Esophagus muscularis mucosa (tissue), 4 donors: ENCODE results near the gene DAD1. TPM values are rescaled to one million over a fixed set of nuclear protein-coding genes. Genes with fewer than 3 reads are reported as not detected.
"Not testable (repeated sequence)": the region's sequence is repeated elsewhere in the genome, so short reads cannot be mapped to it uniquely, and the experiment has no call there.

Experiments
- DNase-seq: peaks from one replicate; pipeline ENCODE4 v3.0.0-alpha.2; 2017; ENCODE audit errors: extremely low spot score
- H3K27ac ChIP-seq, 4 donors: fragments of 200-600 bp; sonication (generic); replicated peaks in 1 of 4; 1 replicate in 3 of 4; 2 replicates in 1 of 4; pipeline ENCODE4 v1.5.1; 2016 to 2019; ENCODE audit warnings: mild to moderate bottlenecking in 1 of 4
- H3K27me3 ChIP-seq, 4 donors: fragments of 200-600 bp; sonication (generic); one replicate each; pipeline versions ENCODE4 v1.5.1 to v1.6.0; 2016 to 2019
- H3K36me3 ChIP-seq, 4 donors: fragments of 200-600 bp; sonication (generic); one replicate each; pipeline ENCODE4 v1.5.1; 2016 to 2019
- H3K4me1 ChIP-seq, 4 donors: fragments of 200-600 bp; sonication (generic); one replicate each; pipeline ENCODE4 v1.5.1; 2016 to 2019
- H3K4me3 ChIP-seq, 4 donors: fragments of 200-600 bp; sonication (generic); 1 replicate in 2 of 4; 2 replicates in 2 of 4; pipeline ENCODE4 v1.5.1; 2016 to 2019; ENCODE audit warnings: mild to moderate bottlenecking in 4 of 4, moderate library complexity in 1 of 4
- H3K9me3 ChIP-seq, 4 donors: fragments of 200-600 bp; sonication (generic); 1 replicate in 3 of 4; 2 replicates in 1 of 4; pipeline ENCODE4 v1.5.1; 2016 to 2019
- EP300 ChIP-seq: sonication (generic); formaldehyde crosslinking; IDR thresholded peaks from one replicate; pipeline ENCODE4 v1.6.1; 2017; ENCODE audit warnings: antibody characterized with exemption
- POLR2A ChIP-seq: fragments of 450-650 bp; IDR thresholded peaks from one replicate; pipeline ENCODE4 v1.6.1; 2017; ENCODE audit warnings: antibody characterized with exemption, moderate library complexity, mild to moderate bottlenecking, low read depth
- POLR2AphosphoS5 ChIP-seq, 2 donors: sonication (generic); formaldehyde crosslinking; IDR thresholded peaks; one replicate each; pipeline ENCODE4 v1.6.1; 2017; ENCODE audit warnings: antibody characterized with exemption in 2 of 2
- WGBS: methylation state at CpG from one replicate; pipeline ENCODE4 v1.1.5; 2018; 5-methylcytosine and 5-hydroxymethylcytosine counted together
- intact Hi-C: fragments of 100-400 bp; cut with DNase I; formaldehyde crosslinking; loops from one replicate; pipeline ENCODE4 v1.15.1; 2023
- total RNA-seq, 4 donors: library from RNA; depleted of rRNA; stranded (reverse); fragments of >200 nt; gene quantifications; one replicate each; pipeline versions ENCODE4 v1.1.0 to v1.2.1, GENCODE V29; 2016
- TF ChIP-seq, protein P1 (sequence below), 3 experiments: fragments of 200-600 bp in 2 of 3; fragments of 450-650 bp in 1 of 3; sonication (generic) in 2 of 3; IDR thresholded peaks; one replicate each; pipeline ENCODE4 v1.5.1; 2017 to 2019; ENCODE audit warnings: antibody characterized with exemption in 3 of 3, mild to moderate bottlenecking in 2 of 3, moderate library complexity in 1 of 3

Gene DAD1
- total RNA-seq, 4 donors from 2014 or later = 118 to 154 (median 131) TPM

DNA sequence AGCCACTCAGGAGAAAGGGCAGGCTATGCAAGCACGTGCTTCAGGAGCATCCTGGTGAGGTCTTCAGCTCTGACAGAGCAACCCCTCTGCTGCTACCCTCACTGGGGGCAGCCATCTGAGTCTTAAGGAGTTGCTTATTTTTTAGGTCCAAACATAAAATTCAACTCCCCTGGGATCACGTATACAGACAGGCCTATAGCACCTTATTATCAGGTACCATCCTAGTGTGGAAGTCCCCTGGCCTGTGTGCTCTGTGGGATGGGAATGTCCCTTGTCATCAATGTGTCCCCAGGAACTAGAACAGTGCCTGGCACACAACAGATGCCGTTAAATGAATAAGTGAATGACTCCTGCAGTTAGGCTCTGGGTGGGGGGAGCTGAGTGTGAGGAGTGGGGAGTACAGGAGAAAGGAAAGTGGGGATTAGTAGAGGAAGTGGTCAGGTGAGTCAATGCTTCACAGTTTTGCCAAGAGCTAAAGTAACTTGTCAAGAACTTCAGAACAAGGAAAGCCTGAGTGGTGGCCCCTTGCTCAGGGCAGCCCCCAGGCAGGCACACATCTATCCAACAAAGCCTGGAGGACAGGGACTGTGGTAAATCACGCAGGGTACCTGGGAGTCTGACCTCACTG is 33.5 kb downstream of the DAD1 start:
- H3K27ac ChIP-seq = no peak overlapping the region
- intact Hi-C loops = loop anchor here (5.0 to 10.0 kb wide), 4 partner anchors 97 to 299 kb away; no protein-coding TSS in a partner anchor
- no peaks in the 10 kb centered on the region for H3K9me3 ChIP-seq
- TF ChIP-seq POLR2AphosphoS5 (IDR thresholded peaks at IDR 0.05) (no peak), EP300 (no peak), POLR2A (no peak)
- TF ChIP-seq, protein P1, sequence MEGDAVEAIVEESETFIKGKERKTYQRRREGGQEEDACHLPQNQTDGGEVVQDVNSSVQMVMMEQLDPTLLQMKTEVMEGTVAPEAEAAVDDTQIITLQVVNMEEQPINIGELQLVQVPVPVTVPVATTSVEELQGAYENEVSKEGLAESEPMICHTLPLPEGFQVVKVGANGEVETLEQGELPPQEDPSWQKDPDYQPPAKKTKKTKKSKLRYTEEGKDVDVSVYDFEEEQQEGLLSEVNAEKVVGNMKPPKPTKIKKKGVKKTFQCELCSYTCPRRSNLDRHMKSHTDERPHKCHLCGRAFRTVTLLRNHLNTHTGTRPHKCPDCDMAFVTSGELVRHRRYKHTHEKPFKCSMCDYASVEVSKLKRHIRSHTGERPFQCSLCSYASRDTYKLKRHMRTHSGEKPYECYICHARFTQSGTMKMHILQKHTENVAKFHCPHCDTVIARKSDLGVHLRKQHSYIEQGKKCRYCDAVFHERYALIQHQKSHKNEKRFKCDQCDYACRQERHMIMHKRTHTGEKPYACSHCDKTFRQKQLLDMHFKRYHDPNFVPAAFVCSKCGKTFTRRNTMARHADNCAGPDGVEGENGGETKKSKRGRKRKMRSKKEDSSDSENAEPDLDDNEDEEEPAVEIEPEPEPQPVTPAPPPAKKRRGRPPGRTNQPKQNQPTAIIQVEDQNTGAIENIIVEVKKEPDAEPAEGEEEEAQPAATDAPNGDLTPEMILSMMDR (IDR thresholded peaks at IDR 0.05) = no peak
- DNase-seq = no peak
- peaks cover 30 to 40% (median 36%) of the 10 kb centered on the region in 4 donors for H3K4me1 ChIP-seq
- H3K36me3 ChIP-seq = no peaks in the 10 kb centered on the region
- H3K27me3 ChIP-seq = no peaks in the 10 kb centered on the region
- H3K4me3 ChIP-seq = no peak overlapping the region
- WGBS = 88% methylated on average over 4 of the region's 4 CpGs

DNA sequence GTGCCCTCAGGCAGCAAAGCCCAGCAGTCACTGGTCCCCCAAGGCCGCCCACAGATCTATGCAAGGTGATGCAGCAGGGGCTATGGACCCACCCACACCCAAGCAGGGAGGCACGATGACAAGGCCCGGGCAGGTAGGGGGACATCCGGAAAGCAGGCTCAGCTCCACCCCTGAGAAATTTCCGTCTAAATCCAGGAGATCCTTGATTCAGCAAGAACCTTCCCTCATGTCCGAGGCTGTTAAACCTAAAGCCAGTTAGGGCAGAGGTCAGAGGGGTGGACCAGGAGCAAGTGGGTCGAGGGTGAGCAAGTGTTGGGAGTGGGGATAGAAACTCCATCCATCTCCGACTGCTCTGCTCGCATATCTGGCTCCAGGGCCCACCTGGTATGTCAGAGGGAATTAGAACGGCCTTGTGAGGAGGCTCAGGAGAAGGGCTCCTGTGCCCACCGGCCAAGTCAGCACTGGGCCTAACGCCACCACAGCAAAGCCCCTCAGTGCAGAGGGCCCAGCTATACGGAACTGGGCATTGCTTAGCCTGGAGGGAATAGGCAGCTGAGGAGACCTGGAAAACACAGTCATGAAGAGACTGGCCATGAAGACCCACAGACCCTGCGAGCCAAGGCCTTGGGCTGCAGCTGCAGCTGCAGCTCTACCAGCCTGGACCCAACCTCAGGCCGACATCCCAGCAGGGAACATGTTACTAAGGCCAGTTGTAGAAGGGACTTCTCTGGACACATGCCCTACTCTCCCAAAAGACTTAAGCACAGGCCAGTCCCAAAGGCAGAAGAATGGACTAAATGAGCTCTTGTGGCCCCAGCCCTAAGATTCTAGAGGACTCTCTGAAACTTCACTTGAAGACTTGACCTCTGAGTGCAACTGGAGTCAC is 34.3 kb downstream of the DAD1 start:
- TF ChIP-seq EP300 (no peak), POLR2AphosphoS5 (IDR thresholded peaks at IDR 0.05) (no peak), POLR2A (no peak)
- TF ChIP-seq, protein P1 (IDR thresholded peaks at IDR 0.05) = no peak
- peaks cover 33 to 40% (median 37%) of the 10 kb centered on the region in 4 donors for H3K4me1 ChIP-seq
- no peaks in the 10 kb centered on the region for H3K36me3 ChIP-seq
- H3K9me3 ChIP-seq = no peaks in the 10 kb centered on the region
- no peak overlapping the region for H3K4me3 ChIP-seq
- H3K27me3 ChIP-seq = no peaks in the 10 kb centered on the region
- DNase-seq = no peak
- H3K27ac ChIP-seq = no peak overlapping the region
- WGBS = 86% methylated on average over 10 of the region's 15 CpGs
- intact Hi-C loops = loop anchor here (5.0 to 10.0 kb wide), 4 partner anchors 98 to 300 kb away; no protein-coding TSS in a partner anchor

- not testable (repeated sequence) for H3K27me3 ChIP-seq, H3K4me3 ChIP-seq, DNase-seq, H3K36me3 ChIP-seq, H3K9me3 ChIP-seq, H3K27ac ChIP-seq
- peaks cover 28 to 38% (median 34%) of the 10 kb centered on the region in 4 donors for H3K4me1 ChIP-seq
- 84% methylated on average over 3 of the region's 14 CpGs for WGBS
- intact Hi-C loops = loop anchor here (10.0 kb wide), 1 partner anchor 301 kb away; no protein-coding TSS in a partner anchor
Measured at GRCh38 chr14:22553861-22554497, 35.0 kb downstream of the DAD1 start.

DNA sequence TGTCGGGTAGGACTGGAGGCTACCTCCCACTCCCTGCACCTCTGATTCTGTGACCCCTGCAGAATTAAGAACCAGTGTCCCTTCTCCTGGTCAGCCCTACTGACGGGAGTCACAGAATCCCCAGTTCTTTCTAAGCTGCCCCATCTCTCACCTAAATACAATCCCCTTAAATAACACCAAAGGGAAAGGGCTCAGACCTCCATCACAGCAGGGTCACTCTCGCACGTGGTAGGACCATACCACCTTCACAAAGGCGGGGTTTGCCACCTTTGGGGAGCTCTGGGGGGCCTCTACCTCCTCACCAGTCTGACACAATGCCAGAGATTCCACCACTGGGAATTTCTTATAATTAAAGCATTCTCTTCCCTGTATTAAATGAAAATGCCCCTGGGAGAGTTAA is 35.6 kb downstream of the DAD1 start:
- peaks cover 24 to 38% (median 29%) of the 10 kb centered on the region in 4 donors for H3K4me1 ChIP-seq
- no peaks in the 10 kb centered on the region for H3K36me3 ChIP-seq
- H3K4me3 ChIP-seq = no peak overlapping the region
- WGBS = 88% methylated on average over 5 of the region's 5 CpGs
- no peak for DNase-seq
- no peak overlapping the region for H3K27ac ChIP-seq
- no peaks in the 10 kb centered on the region for H3K27me3 ChIP-seq
- intact Hi-C loops = loop anchor here (10.0 kb wide), 1 partner anchor 301 kb away; no protein-coding TSS in a partner anchor
- no peaks in the 10 kb centered on the region for H3K9me3 ChIP-seq
- TF ChIP-seq EP300 = no peak
- TF ChIP-seq, protein P1 (IDR thresholded peaks at IDR 0.05) = no peak
- TF ChIP-seq POLR2A = no peak

DNA sequence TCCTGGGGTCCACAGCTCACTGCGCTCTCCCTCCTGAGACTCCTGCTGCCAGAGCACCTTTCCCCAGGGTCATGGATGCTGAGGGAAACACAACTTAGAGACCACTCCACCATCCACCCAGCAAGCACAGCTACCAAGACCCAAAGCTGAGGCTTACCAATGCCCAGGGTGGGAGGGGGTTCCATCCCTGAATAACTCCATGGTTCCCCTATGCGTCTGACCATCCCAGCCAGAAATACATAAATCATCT is 36.3 kb downstream of the DAD1 start:
- no peaks in the 10 kb centered on the region for H3K27me3 ChIP-seq
- no peaks in the 10 kb centered on the region for H3K36me3 ChIP-seq
- no peak for TF ChIP-seq POLR2A
- TF ChIP-seq, protein P1 (IDR thresholded peaks at IDR 0.05) = no peak
- no peak for TF ChIP-seq POLR2AphosphoS5 (IDR thresholded peaks at IDR 0.05)
- TF ChIP-seq EP300 = no peak
- 100% methylated on average over 2 of the region's 2 CpGs for WGBS
- intact Hi-C loops = loop anchor here (10.0 kb wide), 1 partner anchor 302 kb away; no protein-coding TSS in a partner anchor
- no peak overlapping the region for H3K4me3 ChIP-seq
- DNase-seq = no peak
- H3K4me1 ChIP-seq = peaks cover 18 to 31% (median 27%) of the 10 kb centered on the region in 4 donors
- no peaks in the 10 kb centered on the region for H3K9me3 ChIP-seq
- no peak overlapping the region for H3K27ac ChIP-seq
